NCI-H2107 treated with DMSO at 0.1 percent for 48 hours (cell line): ENCODE data around the gene EPB41L1.

ENCODE experiments used
- DNase-seq: peaks from one replicate; lab custom pipeline; 2025; ENCODE audit not compliant: unreplicated experiment; lab: John Stamatoyannopoulos, UW

EPB41L1 gene

DNA sequence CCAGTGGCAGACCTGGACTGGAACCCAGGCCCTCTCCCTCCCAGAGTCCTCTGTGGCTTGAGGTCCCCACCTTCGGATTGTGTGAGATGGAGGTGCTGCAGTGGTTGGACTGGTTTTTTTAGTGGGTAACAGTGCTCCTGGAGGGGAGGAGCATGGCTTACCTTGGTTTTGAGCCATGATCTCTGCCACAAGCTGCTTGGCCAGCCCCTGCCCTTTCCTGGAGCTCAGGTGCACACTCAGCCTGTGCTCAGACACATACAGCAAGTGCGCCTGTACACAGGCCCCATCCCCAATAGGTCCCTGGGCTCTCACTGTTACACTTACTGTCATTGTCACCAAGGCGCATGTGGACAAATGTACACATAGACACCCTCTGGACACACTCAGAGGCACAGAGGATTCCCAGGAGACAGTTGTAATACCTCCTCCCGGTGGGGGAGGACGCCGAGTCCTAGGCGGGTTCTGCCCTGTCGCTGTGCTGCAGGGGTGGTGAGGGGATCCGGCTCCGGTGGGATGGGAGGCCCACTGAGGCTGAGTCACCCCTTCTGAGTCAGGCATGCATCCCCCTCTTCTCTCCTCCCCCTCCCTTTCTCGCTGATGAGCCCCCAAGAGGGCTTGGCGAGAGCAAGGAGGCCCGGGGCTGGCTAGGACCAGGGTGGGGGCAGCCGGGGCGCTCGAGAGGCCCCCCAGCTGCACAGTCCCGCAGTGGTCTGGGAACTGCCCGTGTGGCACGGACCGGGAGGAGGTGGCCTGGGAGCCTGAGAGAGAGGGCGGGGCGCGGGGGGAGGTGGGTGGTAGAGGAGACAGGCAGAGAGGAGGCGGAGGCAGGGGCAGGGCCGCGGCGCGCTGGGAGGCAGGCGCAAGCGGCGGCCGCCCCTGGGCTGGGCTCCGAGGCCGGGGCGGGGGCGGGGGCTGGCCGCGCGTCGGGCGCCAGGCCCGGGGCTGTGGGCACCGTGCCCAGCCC, 522 bp upstream of the EPB41L1 start:
- peak; percentile 8 for DNase-seq

DNA sequence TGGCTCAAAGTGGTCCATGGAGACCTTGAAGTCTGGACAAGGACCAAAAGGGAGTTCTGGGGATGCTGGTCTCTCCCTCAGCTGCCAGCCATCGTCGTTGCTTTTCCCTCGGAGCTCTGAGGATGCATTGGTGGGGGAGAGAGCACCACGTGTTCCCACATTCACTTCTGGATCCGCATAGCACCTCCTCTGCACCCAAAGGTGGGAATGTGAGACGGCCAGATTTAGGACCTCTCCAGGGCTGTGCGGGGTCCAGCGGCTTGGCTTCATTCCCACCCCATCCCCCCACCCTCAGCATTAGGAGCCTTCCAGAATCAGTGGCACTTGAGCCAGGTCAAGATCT, 1.1 kb downstream of the EPB41L1 start:
- no peak for DNase-seq

DNA sequence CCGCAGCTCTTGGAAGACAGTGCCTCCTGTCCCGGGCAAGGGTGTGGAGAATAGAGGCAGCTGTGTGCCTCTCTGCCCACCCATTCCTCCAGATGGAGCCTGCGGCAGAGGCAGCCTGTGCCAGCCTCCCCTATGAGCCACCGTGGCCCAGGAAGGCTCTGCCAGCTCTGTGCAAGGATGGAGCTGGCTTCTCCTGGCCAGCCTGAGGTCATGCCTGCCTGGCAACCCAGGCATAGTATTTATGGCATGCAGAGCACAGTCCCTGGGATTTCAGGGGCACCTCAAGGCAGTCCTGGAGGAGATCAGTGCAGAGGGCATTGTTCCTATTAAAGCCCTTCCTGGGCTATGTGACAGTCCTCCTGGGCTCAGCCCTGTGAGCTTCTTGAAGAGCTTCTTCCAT, 1.5 kb downstream of the EPB41L1 start:
- no peak for DNase-seq

DNA sequence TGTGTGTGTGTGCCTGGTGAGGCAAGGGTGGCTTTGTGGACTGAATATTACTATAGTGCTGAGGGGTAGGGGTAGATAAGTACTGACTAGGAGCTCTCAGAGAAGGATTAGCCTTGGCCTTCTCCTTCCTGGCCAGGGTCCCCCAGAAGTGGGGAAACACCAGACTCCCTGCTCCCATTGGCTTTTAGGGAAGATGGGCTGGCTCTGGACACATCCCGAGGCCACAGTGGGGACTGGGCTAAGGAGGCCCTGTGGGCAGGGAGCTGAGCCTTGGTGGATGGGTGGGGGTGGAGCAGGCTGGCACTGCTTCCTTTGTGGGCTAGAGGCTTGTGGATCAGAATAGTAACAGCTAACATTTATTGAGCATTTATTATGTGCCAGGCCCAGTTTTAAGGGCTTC, 3.1 kb downstream of the EPB41L1 start:
- DNase-seq, result no peak

DNA sequence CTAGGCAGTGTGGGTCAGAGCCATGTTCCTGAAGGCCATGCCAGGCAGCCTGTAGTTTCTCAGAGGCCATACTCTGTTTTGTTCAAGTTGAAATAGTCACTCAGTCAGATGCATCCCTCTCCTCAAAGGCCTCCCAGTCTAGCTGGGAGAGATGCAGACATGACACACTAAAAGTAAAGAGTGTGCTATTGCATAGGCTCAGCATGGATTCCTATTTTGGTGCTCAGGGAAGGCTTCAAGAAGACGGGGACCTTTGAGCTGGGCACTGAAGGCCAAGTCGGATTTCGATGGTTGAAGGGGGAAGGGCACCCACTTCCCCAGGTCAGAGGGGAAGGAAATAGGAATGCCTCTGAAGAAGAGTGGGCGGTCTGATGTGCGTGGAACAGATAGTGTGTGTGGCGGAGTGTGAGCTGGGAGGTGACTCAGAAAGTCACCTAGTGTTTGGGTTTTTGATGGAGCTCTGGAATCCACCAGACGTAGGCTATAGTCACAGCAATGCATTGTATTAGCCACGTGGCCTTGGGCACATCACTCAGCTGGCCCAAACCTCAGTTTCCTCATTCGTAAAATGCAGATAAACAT, 3.7 kb downstream of the EPB41L1 start:
- DNase-seq, result no peak

DNA sequence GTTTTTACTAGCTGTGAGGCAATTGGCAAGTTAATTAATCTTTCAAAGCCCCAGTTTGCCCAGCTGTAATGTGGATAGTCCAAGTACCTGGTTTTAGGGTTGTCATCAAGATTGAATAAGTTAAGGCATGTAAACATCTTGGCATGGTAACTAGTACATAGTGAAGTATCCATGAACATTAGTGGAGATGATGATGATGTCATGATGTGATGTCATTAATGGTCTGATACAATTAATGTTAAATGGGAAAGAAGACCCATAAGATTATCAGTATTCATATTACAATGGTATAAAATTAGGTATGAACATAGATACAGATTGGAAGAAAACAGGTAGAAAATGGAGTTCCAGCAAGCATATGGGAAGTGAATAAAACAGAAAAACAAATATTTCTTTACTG, 5.3 kb downstream of the EPB41L1 start:
- DNase-seq, result no peak

DNA sequence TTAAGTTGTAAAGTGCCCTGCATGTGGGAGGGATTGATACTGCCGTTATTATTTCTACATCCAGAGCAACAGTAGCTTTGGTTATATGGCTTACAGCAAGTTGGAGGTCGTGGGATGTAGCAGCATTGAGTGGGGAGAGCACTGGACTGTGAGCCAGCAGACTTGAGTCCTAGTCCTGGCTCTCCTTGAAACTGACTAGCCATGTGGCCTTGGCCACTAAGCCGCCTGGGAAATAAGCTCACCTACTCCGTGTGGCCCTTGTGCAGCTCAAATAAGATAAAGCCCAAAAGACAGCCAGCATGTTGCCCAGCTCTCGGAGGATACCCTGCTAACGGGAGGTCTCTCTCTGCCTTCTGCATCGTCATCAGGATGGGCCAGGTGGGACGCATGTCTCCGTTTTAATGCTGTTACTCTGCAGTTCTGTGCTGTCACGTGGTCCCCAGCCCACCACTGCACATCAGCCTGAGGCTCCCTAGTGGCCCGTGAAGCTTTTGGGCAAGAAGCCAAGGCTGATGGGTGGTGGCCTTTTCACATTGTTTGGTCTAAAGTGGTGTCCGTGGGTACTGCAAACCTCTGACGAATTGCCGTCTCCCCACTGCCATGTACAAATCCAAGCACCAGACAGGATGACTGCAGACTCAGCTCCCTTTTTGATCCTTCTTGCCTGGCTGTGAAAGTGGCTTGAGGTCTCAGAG, 7.9 kb downstream of the EPB41L1 start:
- DNase-seq, result no peak

DNA sequence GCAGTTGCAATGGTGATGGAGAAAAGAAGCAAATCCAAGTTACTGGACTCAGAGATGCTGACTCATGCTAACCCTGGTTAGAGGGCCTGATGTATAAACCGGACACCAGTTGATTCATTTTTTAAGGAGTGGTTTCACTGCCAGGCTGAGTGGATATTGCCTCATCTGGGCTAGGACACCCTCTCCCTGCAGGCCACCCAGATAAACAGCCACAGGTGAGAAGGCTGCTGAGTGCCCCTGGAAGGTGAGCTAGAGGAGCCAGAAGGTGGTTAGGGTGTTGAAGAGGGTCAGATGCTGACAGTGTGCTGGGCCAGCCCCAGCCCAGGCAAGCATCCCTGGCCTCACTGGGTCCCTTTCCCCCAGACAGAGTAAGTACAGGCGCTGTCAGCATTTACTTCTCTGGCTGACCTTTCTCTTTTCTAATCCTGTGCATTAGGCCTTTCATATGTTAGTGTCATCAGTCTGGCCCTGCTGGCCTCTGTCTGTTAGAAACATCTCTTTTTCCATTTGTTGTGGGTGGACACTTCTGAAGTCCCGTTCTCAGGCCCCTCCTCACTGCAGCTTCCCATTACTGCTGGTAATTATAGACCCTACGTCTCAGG, 13.5 kb downstream of the EPB41L1 start:
- DNase-seq, result no peak

DNA sequence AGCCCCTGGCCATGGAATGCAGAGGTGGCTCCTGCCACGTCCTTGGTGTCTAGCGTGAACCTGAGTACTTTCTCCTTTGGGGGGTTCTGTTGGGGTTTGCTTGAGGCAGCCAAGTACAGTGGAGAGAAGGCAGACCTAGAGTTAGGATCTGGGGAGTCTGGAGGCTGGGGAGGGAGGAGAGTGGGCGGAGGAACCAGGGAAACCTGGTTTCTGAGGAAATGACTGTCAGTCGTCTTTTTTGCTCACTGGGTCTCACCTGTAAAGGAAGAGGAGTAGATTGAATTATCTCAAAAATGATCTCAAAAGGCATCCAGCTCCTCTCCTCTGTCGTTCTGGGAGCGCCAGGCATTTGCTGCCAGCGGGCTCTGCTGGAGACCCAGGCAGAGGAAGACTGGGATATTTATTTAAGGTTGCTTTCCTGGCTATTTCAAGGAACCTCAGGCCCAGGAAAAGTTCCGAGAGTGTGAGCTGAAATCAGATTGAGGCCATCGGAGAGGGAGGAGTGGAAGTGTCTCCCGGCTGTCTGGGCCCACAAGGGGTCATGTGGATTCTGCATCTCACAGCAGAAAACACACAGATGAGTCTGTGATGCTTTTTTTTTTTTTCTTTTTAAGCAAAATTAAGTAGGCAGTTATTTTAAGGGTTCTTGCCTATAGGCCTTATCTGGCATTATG, 16.1 kb downstream of the EPB41L1 start:
- no peak for DNase-seq

DNA sequence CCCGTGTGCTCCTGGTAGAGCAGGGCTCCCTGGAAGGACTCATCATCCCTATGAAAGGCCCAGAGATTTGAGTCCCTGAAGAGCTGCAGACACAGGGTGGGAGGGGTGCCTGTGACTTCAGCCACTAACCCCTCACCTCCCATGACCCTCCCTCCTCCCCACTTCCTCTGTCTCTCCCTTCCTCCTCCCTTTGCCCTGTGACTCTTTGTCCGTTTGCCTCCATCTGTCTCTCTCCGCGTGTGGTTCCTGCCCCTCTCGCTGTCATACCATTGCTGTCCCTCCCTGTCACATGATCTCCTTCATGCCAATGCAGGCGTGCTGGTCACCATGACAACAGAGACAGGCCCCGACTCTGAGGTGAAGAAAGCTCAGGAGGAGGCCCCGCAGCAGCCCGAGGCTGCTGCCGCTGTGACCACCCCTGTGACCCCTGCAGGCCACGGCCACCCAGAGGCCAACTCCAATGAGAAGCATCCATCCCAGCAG, 19.0 kb downstream of the EPB41L1 start:
- DNase-seq, result no peak

DNA sequence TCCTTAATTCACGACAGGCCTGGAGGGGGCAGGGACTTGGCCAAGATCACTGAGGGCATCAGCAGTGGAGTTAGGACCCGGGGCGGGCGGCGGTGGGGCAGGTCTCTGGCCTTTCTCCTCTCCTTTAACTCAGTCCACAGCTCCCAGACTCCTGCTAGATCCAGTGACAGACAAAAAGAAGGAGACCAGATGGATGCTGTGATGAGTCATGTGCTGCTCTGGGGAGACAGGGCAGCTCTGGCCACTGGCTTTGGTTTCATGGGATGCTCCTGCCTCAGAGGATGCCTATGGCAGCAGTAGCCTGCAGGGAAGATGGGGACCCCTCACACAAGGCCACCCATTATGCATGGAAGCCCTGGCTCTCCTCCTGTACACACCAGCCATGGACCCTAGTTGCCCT, 20.5 kb downstream of the EPB41L1 start:
- no peak for DNase-seq

DNA sequence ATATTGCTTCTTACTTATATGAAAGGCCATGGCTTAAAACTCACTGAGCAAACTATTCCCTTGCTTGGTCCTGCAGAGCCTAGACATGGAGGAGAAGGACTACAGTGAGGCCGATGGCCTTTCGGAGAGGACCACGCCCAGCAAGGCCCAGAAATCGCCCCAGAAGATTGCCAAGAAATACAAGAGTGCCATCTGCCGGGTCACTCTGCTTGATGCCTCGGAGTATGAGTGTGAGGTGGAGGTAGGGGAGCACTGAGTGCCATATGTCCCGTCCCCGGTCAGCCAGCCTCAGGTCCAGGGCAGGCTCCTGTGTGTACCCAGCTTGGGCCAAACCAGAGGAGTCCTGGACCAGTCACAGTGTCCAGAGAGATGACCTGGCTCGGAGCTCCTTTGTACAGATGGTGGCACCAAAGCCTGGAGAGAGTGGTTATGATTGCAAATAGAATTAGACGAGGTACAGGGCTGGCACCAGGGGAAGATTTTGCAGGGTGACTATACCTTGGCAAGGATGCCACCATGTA, 21.0 kb downstream of the EPB41L1 start:
- DNase-seq, result no peak

DNA sequence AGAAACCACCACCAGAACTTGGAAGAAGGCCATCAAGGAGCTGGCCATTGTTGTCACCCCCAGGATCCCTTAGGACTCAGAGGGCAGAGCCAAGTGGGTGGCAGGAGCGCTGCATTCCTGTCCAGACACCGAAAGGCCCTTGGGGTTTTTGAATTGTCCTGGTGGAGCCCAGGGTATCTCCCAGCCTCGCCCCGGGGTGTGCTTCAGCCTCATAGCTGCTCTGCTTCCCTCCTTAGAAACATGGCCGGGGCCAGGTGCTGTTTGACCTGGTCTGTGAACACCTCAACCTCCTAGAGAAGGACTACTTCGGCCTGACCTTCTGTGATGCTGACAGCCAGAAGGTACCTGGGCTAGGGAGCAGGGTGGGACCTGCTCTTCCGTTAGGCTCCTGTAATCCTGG, 23.2 kb downstream of the EPB41L1 start:
- DNase-seq, result no peak

DNA sequence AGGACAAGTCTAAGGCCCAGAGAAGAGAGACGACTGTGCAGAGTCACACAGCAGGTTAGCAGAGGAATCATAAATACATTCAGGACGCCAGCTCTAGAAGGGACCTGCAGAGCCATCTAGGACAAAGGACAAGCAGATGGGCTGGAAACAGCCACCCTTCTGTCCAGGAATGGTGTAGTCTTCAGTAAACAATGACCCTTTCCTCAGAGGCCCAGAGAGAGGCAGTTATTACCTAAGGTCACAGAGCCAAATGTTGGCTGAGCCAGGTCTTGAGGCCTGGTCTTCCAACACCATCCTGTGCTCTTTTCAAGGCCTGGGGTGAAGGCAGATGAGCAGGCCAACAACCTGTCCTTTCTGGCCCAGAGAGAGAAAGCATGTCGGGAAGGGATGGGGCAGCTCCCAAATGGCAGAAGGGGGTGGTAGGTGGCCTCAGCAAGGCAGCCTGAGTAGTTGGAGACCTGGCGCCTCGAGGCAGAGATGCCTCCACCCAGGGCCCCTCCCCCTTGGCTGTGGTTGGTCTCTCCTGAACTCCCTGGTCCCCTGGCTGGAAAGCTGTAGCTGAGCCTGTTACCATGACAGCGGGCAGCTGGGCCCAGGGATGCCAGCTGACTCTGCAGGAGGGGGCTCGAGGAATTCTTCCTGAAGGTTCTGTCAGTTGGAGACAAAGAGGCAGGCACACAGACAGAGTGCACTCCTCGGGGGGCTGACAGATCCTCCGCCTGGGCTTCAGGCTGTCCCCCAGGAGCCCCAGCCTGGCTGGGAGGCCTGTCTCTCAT, 24.8 kb downstream of the EPB41L1 start:
- DNase-seq, result no peak

DNA sequence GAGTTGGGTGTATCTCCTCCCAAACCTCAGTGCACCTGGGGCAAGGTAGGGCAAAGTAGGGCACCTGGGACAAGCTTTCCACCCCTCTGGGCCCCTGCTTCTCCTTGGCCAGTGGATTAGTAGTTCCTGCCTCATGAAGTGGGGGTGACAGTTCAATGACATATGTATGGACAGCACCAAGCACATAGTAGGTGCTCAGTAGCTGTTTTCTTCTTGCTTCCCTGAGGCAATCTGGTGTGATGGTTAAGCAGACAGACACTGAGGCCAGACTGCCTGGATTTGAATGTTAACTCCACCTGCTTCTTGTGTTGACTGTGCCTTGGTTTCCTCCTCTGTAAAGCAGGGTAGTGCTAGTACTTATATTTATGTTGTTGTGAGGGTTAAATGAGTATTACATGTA, 25.8 kb downstream of the EPB41L1 start:
- no peak for DNase-seq

DNA sequence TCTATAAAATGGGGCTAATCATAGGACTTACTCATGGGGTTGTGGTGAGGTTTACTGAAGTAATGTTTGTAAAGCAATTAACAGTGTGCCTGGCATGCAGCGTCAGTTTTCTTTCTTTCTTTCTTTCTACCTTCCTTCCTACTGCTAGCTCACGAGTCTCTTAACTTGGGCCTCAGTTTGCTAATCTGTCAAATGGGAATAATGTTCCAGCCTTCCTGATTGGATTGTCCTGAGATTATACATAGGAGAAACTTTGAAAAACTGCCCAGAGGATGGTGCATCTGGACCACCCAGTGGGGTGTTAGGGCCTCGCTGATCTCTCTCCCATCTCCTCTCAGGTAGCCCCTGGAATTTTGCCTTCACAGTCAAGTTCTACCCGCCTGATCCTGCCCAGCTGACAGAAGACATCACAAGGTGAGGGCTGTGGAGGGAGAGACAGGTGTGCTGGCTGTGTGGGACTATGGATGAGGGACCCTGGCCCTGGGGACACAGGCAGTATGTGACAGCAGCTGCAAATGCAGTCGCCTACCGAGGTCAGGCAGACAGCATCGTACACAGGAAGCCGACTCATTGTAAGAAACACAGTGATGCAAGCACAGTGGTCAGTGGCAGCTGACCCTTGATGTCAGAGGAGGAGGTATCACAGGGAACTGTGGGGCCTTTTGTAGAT, 27.5 kb downstream of the EPB41L1 start:
- no peak for DNase-seq

DNA sequence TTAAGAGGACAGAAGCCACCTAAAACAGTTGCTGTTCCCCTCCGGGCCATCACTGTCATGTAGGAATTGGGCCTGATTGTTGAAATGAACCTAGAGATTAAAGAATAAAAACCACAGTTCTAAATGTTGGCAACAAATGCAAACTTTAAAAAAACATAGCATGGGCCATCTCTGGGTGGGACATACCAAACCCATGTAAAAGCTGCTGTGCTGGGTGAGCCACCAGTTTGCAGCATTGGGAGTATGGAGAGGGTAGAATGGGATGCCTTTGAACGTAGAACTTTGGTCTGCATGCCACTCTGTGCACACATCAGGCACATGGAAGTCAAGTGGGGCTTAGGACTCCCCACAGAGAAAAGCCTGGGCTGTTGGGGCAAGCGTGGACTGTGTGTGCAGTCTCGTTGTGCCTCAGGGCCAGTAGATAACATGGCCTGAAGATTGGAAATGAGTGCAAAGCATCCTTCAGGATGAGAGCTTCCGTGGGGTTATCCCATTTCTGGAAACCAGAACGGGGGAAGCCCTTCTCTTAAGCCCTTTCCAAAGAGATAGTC, 28.1 kb downstream of the EPB41L1 start:
- no peak for DNase-seq

DNA sequence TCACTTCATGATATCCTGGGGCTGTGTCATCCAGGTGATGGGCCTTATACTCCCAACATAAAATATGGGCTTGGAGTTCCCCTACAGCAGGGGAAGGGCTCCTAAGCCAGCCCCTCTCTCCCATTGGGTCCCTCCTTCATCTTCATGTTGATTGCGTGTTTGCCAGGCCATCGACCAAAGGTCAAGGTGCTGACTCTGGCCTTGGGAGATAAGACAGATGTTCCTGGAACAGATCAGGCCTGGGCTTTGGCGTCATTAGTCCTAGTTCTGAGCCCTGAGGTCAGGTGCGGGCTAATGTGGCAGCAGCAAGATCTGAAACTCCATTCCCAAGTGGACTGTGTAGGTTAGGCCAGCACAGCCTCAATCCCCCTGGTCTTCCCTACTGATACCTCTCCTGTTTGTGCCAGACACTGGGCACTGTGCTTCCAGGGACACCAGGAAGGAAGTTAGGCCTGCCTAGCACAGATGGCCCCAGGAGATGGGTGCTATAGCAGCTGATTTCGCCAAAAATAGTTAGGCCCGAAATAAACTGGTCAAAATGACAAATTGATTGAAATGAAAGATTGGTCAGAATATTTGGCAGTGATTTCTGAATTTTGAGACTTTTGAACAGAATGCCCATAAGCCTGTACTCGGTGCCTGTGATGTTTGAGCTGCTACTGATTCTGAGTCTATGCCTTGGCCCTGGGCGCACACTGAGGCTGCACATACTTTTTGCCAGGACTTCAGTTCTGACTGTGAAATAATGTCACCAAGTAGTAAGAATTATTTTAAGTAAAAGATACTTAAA, 28.8 kb downstream of the EPB41L1 start:
- DNase-seq, result no peak
